ENCODE data around the gene PRKN. TPM values are rescaled to one million over a fixed set of nuclear protein-coding genes. Genes with fewer than 3 reads are reported as not detected.

The PRKN gene
- total RNA-seq, 3 donors from 2014 or later: 5.2 to 10.2 (median 8.1) TPM

DNA sequence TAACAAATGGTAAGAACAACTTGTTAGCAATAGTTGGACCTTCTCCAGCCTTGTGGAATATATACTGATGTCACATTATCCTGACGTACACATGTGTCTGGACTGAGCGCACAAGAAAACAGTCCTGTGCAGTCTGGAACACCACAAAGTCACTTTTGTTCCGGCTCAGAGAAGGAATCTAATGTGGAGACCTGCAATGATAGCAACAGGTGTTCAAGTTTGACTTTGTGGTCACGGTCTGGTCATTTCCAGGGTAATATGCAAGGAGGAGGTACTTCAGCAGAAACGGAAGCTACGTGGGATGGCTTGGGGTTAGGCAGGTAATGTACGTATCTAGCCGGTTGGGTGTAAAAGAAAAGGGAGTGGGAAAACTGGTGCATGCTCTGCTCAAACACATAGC is 766.5 kb downstream of the PRKN start:
- H3K36me3 ChIP-seq (ENCODE audit: low read depth): no peaks in the 10 kb centered on the region
- TF ChIP-seq, protein P1, sequence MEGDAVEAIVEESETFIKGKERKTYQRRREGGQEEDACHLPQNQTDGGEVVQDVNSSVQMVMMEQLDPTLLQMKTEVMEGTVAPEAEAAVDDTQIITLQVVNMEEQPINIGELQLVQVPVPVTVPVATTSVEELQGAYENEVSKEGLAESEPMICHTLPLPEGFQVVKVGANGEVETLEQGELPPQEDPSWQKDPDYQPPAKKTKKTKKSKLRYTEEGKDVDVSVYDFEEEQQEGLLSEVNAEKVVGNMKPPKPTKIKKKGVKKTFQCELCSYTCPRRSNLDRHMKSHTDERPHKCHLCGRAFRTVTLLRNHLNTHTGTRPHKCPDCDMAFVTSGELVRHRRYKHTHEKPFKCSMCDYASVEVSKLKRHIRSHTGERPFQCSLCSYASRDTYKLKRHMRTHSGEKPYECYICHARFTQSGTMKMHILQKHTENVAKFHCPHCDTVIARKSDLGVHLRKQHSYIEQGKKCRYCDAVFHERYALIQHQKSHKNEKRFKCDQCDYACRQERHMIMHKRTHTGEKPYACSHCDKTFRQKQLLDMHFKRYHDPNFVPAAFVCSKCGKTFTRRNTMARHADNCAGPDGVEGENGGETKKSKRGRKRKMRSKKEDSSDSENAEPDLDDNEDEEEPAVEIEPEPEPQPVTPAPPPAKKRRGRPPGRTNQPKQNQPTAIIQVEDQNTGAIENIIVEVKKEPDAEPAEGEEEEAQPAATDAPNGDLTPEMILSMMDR (IDR thresholded peaks at IDR 0.05): no peak
- ATAC-seq (no peak), DNase-seq (no peak)
- H3K4me3 ChIP-seq: no peak overlapping the region
- no peaks in the 10 kb centered on the region for H3K9me3 ChIP-seq
- no peaks in the 10 kb centered on the region for H3K4me1 ChIP-seq (ENCODE audit: low read depth)
- intact Hi-C loops (cut with DNase I, micrococcal nuclease): no loop called here

DNA sequence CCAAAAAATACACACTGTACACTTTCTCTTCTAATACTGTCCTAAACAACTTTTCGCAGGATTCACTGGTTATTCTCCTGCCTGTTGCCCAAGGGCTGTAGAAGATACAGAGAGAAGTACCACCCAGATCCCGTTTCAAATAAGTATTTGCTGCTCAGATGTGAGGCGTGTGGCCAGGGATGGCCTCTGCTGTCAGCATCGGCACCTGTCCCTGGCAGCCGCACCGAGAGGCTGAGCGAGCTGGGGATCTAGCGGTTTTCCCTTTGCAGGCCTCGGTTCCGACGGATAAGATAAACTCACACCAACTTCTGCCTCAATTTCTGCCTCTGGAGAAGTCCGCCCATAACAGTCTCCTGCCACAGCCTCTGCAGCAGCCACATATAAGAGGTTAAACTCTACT is 768.5 kb downstream of the PRKN start:
- no peak for ATAC-seq

DNA sequence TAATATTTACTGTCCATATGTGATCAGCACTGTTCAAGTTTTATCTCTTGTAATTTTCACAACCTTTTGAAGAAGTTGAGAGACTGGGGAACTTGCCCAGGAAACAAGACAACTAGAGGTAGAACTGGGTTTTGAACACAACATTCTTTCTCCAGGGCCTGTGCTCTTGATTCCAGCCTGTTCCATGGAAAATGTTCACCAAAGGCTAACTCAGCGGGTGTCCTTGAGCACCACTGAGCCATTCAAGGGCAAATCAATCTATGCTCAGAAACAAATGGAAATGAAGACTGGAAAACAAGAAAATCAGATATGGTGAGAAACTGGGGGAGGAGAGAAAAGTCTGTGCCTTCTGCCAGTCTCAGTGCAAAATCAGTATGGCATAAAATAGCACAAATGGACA is 771.5 kb downstream of the PRKN start:
- no peaks in the 10 kb centered on the region for H3K4me1 ChIP-seq (ENCODE audit: low read depth)
- DNase-seq (no peak), ATAC-seq (no peak)
- H3K36me3 ChIP-seq (ENCODE audit: low read depth): no peaks in the 10 kb centered on the region
- TF ChIP-seq, protein P1 (IDR thresholded peaks at IDR 0.05): no peak
- intact Hi-C loops (cut with DNase I, micrococcal nuclease): no loop called here
- H3K9me3 ChIP-seq: no peaks in the 10 kb centered on the region
- no peak overlapping the region for H3K4me3 ChIP-seq

More for the DNA sequence above, 768.5 kb downstream of the PRKN start:
- DNase-seq: no peak
- TF ChIP-seq, protein P1 (IDR thresholded peaks at IDR 0.05): no peak
- Histone ChIP-seq H3K9me3 (no peaks in the 10 kb centered on the region), H3K36me3 (ENCODE audit: low read depth) (no peaks in the 10 kb centered on the region), H3K4me1 (ENCODE audit: low read depth) (no peaks in the 10 kb centered on the region), H3K4me3 (no peak overlapping the region)
- intact Hi-C loops (cut with DNase I, micrococcal nuclease): no loop called here

DNA sequence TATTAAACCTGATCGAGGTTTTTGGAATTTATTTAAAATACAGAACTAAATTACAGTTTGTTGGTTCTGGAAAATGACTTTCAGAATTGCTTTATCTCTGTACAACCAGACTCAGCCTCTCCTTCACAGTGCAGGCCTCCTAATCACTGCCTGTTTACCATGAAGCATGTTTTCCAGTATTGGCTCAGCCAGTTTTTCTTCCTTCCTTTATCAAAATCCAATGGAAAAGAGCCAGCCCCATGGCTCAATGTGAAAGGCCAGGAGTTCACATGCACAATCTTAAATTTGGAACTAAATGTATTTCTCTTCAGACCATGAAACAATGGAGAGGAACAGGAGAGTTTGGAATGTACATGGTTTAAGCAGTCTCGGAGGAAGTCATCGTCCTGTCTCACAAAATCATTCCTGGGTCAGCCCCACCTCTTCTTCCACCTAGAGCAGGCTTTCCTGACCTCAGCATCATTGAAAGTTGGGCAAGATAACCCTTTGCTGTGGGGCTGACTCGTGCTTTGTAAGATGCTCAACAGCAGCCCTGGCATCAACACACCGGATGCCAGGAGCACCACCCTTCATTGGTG is 772.8 kb downstream of the PRKN start:
- intact Hi-C loops (cut with DNase I, micrococcal nuclease): no loop called here
- Histone ChIP-seq H3K4me3 (no peak overlapping the region), H3K9me3 (no peaks in the 10 kb centered on the region), H3K4me1 (ENCODE audit: low read depth) (no peaks in the 10 kb centered on the region), H3K36me3 (ENCODE audit: low read depth) (no peaks in the 10 kb centered on the region)
- TF ChIP-seq, protein P1 (IDR thresholded peaks at IDR 0.05): no peak
- DNase-seq (no peak), ATAC-seq (no peak)

DNA sequence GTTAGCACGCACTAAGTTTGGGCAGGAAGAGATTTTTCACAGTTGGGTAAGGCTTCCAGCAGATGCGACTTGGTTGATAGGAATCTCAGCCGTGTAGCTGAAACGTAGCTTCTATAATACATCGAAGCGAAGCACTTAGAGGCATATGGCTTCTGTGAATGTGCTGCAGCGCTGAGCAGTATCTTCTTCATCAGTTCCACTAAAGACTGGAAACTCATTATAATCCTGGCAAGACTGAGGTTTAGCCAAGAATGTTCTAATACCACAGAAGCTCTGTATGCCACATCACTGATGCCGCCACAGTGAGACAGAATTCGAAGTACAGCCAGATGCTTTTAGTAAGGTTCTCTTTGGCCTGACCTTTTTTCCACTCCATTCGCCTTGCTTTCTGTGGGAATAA is 773.5 kb downstream of the PRKN start:
- no peak for ATAC-seq
- no peak for DNase-seq
- intact Hi-C loops (cut with DNase I, micrococcal nuclease): no loop called here
- Histone ChIP-seq H3K36me3 (ENCODE audit: low read depth) (no peaks in the 10 kb centered on the region), H3K9me3 (no peaks in the 10 kb centered on the region), H3K4me3 (no peak overlapping the region), H3K4me1 (ENCODE audit: low read depth) (no peaks in the 10 kb centered on the region)
- TF ChIP-seq, protein P1 (IDR thresholded peaks at IDR 0.05): no peak

DNA sequence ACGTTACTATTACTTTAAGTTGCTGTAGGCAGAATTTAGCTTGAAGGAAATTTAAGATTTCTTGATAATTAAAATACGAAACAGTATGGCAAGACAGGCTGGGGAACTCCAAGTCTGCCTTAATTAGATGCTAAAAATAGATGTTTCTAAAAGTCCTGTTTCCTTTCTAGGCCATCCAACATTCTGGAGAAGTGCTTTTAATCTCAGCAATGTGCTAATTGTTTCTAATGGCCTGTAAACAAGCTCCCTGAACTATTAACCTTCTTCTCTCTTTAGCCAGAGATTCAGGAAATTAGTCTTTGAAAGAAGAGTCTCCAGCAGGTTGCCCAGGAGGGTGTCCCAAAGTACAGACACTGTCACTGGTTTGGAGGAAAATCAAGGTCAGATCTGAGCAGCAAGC is 776.4 kb downstream of the PRKN start:
- DNase-seq (no peak), ATAC-seq (no peak)
- no peaks in the 10 kb centered on the region for H3K9me3 ChIP-seq
- no peaks in the 10 kb centered on the region for H3K4me1 ChIP-seq (ENCODE audit: low read depth)
- intact Hi-C loops (cut with DNase I, micrococcal nuclease): no loop called here
- no peak overlapping the region for H3K4me3 ChIP-seq
- TF ChIP-seq, protein P1 (IDR thresholded peaks at IDR 0.05): no peak
- no peaks in the 10 kb centered on the region for H3K36me3 ChIP-seq (ENCODE audit: low read depth)
